ENCODE measurements around the gene NAP1L4. TPM values are rescaled to one million over a fixed set of nuclear protein-coding genes. Genes with fewer than 3 reads are reported as not detected.

NAP1L4 gene
- total and polyA plus RNA-seq, 2 of the 4 experiments (the other 2 are of a cell fraction) = 71.5 to 80.7 TPM

GRCh38 chr11:3008746-3009336 lies 16.7 kb upstream of the NAP1L4 start:
- DNase-seq = no peak
- Histone ChIP-seq H3K18ac (ENCODE audit: low read depth, low read length) (no peak overlapping the region), H3K4me1 (ENCODE audit: control insufficient read depth, insufficient read depth, low read length) (peaks cover 3% of the 10 kb centered on the region; the same call in 1 of the 2 replicates), H2AK9ac (replicated peaks; ENCODE audit: low read depth, low read length, poor library complexity) (no peak overlapping the region), H3K4ac (ENCODE audit: low read depth, low read length) (no peak overlapping the region), H3K4me3 (ENCODE audit: insufficient read depth, low read depth, low read length) (no peak overlapping the region), H4K91ac (ENCODE audit: insufficient read depth, low read depth, low read length) (no peak overlapping the region), H4K20me1 (ENCODE audit: insufficient read depth, low read length) (peaks cover 25% of the 10 kb centered on the region), H2AFZ (replicated peaks; ENCODE audit: low read length, poor library complexity) (no peak overlapping the region), H2BK120ac (ENCODE audit: low read depth, low read length) (no peak overlapping the region), H3K36me3 (ENCODE audit: control insufficient read depth, insufficient read depth, low read length) (peaks cover 77% of the 10 kb centered on the region), H4K8ac (ENCODE audit: low read depth in 2 of 2, low read length in 2 of 2) (no peak overlapping the region), H3K27me3 (ENCODE audit: control insufficient read depth, insufficient read depth, low read length) (no peaks in the 10 kb centered on the region), H3K4me2 (ENCODE audit: low read depth, low read length) (no peak overlapping the region), H3K56ac (ENCODE audit: extremely low read depth, insufficient read depth, low read length) (no peak overlapping the region), H2AK5ac (ENCODE audit: low read depth, low read length) (no peak overlapping the region), H3K79me1 (ENCODE audit: low read depth in 1 of 2, low read length in 2 of 2) (peaks cover 4 to 28% of the 10 kb centered on the region in 2 experiments; a peak in 3 of 4 replicates), H3K9me3 (ENCODE audit: control insufficient read depth, insufficient read depth, low read length) (no peaks in the 10 kb centered on the region), H2BK15ac (ENCODE audit: low read depth, low read length) (no peak overlapping the region), H4K5ac (ENCODE audit: low read depth, low read length) (no peak overlapping the region), H3K9ac (ENCODE audit: low read depth, low read length) (no peak overlapping the region), H3K14ac (replicated peaks; ENCODE audit: low read depth, low read length) (no peak overlapping the region), H2BK20ac (ENCODE audit: low read depth, low read length) (no peak overlapping the region), H3K9me1 (ENCODE audit: insufficient read depth, low read length) (no peaks in the 10 kb centered on the region; the same call in 1 of the 2 replicates), H2BK5ac (ENCODE audit: low read depth, low read length, poor library complexity, severe bottlenecking) (no peak overlapping the region), H3K23ac (ENCODE audit: low read depth, low read length) (no peak overlapping the region), H3K27ac (ENCODE audit: insufficient read depth, low read length) (no peak overlapping the region)
- TF ChIP-seq CTCF (conservative IDR thresholded peaks at IDR 0.05; ENCODE audit: low read depth, low read length) (no peak), RFX5 (IDR thresholded peaks at IDR 0.05; ENCODE audit: low read depth, low read length) (no peak), POLR2A (IDR thresholded peaks at IDR 0.05; ENCODE audit: low read depth, low read length) (no peak), BHLHE40 (IDR thresholded peaks at IDR 0.05; ENCODE audit: low read depth, low read length) (no peak), USF2 (IDR thresholded peaks at IDR 0.05; ENCODE audit: low read depth, low read length) (no peak), FOS (IDR thresholded peaks at IDR 0.05; ENCODE audit: low read depth, low read length) (no peak), ELK1 (IDR thresholded peaks at IDR 0.05; ENCODE audit: borderline replicate concordance, low read depth, low read length) (no peak), MAZ (IDR thresholded peaks at IDR 0.05; ENCODE audit: borderline replicate concordance, low read depth, low read length) (no peak), CHD1 (IDR thresholded peaks at IDR 0.05; ENCODE audit: low read depth, low read length) (no peak), CEBPB (IDR thresholded peaks at IDR 0.05; ENCODE audit: low read depth, low read length) (no peak), MXI1 (IDR thresholded peaks at IDR 0.05; ENCODE audit: borderline replicate concordance, low read depth, low read length) (no peak), RCOR1 (IDR thresholded peaks at IDR 0.05; ENCODE audit: insufficient replicate concordance, low read length) (no peak), MAFK (IDR thresholded peaks at IDR 0.05; ENCODE audit: low read depth, low read length) (no peak), NFE2L2 (IDR thresholded peaks at IDR 0.05; ENCODE audit: low read depth, low read length) (no peak), RAD21 (IDR thresholded peaks at IDR 0.05; ENCODE audit: low read length) (no peak), SMC3 (IDR thresholded peaks at IDR 0.05; ENCODE audit: low read depth, low read length) (no peak)
- in situ Hi-C loops (cut with MboI; ENCODE audit: low sequenced_read_pairs) (no loop called here), intact Hi-C loops (cut with micrococcal nuclease) (no loop called here), dilution Hi-C loops (cut with HindIII; ENCODE audit: low sequenced_read_pairs, unreplicated experiment) (no loop called here)
- WGBS, 2 experiments (ENCODE audit: extremely low coverage in 2 of 2, insufficient read length in 1 of 2) = 93% methylated on average over 3 of the region's 9 CpGs; no CpG with 5 or more reads in 1 of the 2 experiments
- POLR2A ChIA-PET (ENCODE audit: unreplicated experiment) = no interaction called here
- BruUV-seq (replicated peaks) = no TSS peak
- no peak for ATAC-seq (ENCODE audit: low read depth)
- CTCF ChIA-PET = no interaction called here

Measured in IMR-90 (cell line).